WTC11 (cell line): ENCODE measurements around the gene NOS3.

Source experiments
- CTCF ChIP-seq: fragments of 200-600 bp; IDR thresholded peaks from 2 replicates; pipeline ENCODE4 v1.8.0; 2022; ENCODE audit warnings: antibody characterized with exemption
- E2F1 ChIP-seq: sonication (generic); formaldehyde crosslinking; IDR thresholded peaks from 2 replicates; pipeline ENCODE4 v1.8.0; 2022; ENCODE audit warnings: mild to moderate bottlenecking, missing genetic modification reagents
- ELF4 ChIP-seq: sonication (generic); formaldehyde crosslinking; IDR thresholded peaks from 2 replicates; pipeline ENCODE4 v1.8.1; 2022; ENCODE audit warnings: low read depth, mild to moderate bottlenecking, moderate library complexity, missing genetic modification reagents
- SP1 ChIP-seq: sonication (generic); formaldehyde crosslinking; conservative IDR thresholded peaks from 2 replicates; pipeline ENCODE4 v1.8.1; 2022; ENCODE audit warnings: missing genetic modification reagents
- ZNF232 ChIP-seq: sonication (generic); formaldehyde crosslinking; IDR thresholded peaks from 2 replicates; pipeline ENCODE4 v1.8.0; 2022; ENCODE audit warnings: mild to moderate bottlenecking, missing genetic modification reagents

GRCh38 chr7:150974468-150975391, 16.1 kb upstream of the NOS3 start:
- TF ChIP-seq CTCF (no peak), E2F1 (CRISPR knock-in tag) (no peak), ZNF232 (no peak), ELF4 (CRISPR knock-in tag) (no peak), SP1 (peak; percentile 65; the same call in 1 of the 2 replicates)
